ENCODE results near the gene MYOG.

MYOG gene

DNA sequence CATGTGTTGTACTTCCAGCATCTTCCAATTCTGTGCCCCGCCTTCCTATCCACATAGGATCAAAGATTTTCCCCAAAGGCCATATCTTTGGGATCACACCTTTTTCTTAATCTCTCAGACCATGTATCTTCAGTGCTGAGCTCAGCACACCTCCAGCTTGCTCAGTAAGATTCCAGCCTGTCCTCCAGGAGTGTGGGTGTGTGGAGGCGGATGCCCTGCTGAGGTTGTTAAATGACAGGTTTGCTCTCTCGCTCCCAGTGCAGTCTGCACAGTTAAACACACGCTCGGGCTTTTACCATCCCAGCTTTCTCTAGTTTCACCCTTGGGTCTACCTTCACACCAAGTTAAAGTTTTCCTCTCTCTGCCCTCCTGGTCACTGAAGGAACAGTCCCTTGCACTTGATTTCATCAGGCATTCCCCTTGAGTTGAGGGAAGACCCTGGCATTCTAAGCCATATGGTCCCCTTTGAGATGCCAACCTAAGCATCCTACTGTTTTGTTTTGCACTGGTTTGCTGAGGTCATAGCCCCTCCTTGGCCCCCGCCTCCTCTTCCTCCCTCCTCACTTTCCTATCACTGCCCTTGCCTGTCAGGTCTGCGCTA lies 13.7 kb downstream of the MYOG start:
- no peak for DNase-seq (ENCODE audit: low read depth)

DNA sequence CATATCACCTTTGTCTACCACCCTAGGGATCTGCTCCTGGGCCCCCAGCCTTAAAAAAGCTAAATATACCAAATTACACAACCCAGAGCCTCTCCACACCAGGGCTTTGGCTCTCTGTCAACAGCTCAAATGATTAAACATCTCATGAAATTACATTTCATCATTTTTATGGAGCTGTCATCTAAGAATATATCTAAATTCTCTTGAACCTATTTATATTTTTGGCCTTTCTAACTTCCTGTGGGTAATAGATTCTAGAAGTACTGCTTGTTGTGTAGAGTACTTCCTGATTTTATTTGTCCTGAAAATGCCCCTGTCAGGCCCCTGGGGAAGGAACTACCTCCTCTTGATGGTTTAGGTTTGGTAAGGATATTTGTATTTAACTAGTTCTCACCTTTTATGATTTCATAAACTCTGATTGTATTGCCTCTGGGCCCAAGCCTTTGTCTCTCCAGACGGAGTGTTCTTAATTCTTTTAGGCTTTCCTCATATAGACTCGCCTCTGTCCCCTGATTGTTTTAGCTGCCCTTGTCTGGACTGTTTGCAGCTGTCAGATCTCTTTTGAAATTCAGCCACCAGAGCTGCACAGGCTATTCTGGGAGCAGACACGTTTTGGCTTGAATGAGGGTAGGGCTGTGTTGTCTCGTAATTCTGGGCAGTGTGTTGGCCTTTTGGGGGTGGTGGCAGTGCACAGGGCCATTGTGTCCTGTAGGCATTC lies 16.6 kb downstream of the MYOG start:
- no peak for DNase-seq (ENCODE audit: low read depth)

DNA sequence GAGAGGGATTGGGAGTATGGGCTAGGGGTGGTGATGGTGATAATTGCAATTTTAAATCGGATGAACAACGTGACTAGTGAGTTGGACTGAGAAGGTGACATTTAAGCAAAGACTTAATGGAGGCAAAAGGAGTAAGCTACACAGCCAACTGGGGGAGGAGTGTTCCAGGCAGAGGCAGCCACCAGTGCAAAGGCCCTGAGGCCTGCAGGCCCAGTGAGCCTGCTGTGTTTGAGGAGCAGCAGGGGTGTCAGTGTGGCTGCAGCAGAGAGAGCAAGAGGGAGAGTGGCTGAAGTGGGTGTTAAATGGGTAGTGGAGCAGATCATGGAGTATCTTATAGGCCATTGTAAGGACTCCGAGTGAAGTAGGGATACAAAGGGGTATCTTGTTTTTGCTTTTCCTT lies 18.8 kb downstream of the MYOG start:
- DNase-seq (ENCODE audit: low read depth), result no peak

DNA sequence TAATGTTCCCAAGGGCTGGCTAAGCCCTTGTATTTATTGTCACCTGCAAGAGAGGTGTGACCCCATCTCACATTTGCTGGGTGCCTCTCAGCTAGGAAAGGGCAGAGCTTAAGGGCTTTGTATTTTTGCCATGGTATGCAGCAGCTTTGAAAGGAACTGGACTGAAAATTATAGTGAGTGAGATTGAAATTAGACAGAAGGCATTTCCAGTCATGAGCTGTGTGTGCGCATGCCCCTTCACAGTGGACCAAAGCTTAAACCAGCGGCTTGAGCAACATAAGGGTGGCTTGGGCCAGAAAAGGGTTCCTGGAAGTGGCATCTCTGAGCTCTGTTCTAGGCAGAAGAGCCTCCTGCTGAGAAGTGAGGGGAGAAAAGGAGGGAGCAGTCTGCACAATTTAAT lies 19.8 kb downstream of the MYOG start:
- no peak for DNase-seq (ENCODE audit: low read depth)

DNA sequence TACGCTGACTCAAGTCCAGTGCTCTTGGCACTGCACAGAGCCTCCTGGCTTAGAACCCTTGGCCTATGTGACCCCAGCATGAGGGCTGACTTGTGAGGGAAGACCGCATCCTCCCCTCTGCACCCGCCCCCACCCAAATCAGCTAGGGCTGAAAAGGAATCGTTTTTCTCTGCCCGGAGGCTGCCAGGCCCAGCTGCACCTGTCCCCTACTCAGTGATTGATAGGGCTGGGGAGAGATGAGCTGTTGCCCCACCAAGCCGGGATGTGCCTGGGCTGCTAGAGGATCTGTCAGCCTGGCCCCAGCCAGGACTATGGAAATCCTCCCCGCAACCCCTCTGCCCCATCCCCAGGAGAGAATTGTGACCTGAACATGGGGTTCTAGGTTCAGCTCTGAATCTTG lies 20.6 kb downstream of the MYOG start:
- no peak for DNase-seq (ENCODE audit: low read depth)

DNA sequence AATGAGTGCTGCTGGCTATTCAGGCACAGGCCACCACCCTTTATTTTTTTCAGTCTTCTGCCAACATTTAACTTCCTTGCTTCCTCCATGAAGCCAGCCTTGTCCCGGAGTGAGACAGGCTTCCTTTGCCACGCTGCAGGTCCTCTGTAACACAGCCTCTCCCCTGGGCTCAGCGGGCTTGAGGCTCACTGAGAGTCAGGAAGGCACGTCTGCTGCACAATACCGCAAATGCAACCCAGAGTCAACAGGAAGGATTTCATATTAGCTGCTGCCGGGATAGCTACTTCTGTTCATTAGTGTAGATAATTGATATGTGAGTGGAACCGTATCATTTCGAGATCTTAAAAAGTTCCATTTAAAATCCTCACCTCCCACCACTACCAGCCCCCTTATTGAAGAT lies 22.5 kb downstream of the MYOG start:
- DNase-seq (ENCODE audit: low read depth), result no peak

DNA sequence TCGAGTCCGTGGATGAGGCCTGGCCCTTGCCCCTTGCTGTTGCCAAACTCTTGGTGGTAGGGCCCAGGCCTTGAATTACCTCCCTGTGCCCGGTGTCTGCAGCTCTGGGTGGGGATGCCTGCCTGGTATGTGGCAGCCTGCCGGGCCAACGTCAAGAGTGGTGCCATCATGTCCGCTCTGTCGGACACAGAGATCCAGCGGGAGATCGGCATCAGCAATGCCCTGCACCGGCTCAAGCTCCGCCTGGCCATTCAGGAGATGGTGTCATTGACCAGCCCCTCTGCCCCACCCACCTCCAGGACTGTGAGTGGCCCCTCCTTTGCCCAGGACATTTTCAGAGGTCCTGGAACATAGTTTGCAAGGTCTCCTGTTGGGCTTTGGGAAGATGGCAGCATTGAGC lies 25.7 kb downstream of the MYOG start:
- no peak for DNase-seq (ENCODE audit: low read depth)

DNA sequence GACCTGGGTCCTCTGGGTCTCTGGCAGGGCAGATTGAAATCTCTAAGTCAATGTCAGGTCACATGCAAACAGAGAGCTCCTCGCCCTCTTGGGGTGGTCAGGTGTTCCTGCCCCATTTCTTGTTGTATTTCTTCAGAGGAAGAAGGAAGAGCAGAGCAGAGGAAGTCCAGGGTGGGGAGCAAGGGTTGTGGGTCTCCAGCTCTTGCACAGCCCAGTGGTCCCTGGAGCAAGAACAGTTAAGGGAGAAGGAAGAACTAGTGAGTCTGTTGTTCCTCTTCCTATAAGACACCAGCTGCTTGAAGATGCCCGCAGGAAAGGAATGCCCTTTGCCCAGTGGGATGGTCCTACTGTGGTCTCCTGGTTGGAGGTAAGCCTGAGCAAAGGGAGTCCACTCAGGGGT lies 26.3 kb downstream of the MYOG start:
- DNase-seq (ENCODE audit: low read depth), result no peak

DNA sequence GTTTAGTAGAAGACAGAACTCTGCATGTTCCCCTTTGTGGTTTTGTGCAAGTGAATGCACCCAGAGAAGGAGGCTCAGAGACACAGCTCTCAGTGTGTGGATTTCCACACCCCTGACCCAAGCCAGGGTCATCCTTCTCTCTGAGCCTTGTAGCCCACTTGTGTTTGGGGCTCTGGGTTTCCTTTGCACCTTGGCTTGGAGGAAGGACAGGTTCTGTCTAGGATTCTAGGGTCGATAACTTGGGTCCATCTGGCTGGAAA lies 27.2 kb downstream of the MYOG start:
- no peak for DNase-seq (ENCODE audit: low read depth)

DNA sequence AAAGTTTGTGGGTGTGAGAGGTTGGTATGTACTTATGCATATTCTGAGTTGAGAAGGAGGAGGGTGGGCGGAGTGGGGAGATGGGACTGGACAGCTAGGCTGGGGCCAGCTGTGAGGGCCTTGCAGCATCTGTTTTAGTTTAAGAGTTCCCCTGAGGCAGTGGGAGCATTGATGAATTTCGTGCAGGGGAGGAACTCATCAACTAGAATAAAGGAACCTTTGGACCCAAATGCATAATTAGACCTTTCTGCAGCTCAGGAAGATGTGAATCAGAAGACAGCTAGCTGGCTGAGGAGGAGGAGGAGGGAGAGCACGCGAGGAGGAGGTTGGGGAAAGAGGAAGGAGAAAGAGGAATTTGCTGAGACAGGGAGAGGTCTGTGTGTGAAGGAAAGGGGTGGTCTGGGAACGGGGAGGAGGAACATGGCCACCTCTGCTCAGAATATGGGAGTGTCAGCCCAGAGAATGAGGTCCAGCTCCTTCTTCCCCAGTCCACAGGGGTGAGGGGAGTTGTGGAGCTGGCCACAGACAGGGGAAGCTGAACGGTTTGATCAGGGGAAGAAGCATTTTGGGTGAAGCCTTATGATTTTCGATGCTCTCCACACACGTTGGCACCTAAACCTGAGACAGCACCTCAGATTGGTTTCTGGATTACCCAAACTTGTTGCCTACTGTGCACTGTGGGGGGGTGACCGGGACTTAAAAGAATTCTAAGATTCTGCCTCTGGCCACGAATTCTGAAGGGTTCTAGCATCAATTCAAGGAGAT lies 27.7 kb downstream of the MYOG start:
- DNase-seq (ENCODE audit: low read depth), result peak; percentile 24

DNA sequence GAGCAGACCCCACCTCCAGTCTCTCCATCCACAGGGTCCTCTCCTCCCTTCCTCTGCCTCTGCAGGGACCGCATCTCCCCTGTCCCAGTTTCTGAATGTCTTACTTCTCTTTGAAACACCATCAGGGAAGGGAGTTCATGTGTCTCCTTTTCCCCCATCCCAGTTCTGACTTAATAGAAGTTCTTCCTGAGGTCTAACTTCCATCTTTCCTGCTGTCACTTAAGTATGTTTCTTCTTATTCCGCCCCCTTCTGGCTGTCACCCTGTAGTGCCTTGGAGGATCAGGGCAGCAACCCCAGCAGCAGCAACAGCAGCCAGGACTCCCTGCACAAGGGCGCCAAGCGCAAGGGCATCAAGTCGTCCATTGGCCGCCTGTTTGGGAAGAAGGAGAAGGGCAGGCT lies 29.3 kb downstream of the MYOG start:
- no peak for DNase-seq (ENCODE audit: low read depth)

DNA sequence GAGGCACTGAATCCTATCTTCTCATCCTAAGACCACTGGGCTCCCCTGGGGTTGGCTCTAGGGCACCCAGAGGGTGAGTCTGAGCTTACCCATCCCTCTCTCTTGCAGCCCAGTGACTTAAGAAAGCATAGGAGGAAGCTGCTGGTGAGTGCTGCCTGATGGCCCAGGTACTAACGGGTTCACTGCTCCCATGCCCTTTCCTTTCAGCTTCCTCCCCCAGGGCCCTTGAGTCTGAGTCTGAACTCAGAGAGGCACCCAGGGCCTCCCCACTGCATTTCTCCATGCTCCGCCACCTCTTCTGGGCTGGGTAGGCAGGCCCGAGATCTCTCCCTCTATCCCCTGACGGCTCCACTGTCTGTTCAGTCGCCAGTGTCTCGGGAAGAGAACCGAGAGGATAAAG lies 29.8 kb downstream of the MYOG start:
- no peak for DNase-seq (ENCODE audit: low read depth)

DNA sequence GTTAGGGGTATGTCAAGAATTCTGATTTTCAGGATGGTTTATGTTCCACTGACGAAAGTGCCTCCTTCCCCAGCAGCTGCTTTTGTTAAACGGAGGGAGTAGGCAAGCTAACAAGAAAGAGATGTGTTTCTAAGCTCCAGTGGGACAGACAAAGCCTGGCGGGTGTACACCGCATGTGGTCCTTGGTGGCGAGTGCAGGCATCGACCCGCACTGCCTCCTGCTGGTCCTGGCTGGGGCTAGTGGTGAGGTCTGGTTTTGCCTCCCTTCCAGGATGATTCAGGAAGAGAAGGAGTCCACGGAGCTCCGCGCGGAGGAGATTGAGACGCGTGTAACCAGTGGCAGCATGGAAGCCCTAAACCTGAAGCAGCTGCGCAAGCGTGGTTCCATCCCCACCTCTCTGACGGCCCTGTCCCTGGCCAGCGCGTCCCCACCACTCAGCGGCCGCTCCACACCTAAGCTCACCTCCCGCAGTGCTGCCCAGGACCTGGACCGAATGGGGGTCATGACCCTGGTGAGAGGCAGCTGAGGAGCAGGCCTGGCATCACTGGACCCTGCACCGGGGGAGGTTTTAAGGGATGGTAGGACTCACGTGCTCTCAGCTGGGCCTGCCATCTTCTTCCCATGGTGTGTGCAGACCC lies 30.5 kb downstream of the MYOG start:
- no peak for DNase-seq (ENCODE audit: low read depth)

DNA sequence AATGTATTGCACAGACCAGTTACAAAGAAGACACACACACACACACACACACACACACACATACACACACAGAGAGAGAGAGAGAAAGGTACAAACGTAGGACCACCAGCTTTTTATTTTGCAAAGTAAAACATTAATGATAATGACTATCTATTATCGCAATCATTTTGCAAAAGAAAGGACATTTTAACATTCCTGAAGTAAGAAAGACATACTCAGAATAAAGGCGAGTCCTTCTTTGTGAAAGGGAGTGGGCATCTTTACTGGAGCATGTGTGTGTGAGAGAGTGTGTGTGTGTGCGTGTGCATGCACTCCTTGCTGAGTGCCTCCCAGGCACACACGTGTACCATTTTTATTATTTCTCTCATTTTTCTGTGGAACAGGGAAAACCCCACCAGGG lies 31.2 kb downstream of the MYOG start:
- DNase-seq (ENCODE audit: low read depth), result no peak

DNA sequence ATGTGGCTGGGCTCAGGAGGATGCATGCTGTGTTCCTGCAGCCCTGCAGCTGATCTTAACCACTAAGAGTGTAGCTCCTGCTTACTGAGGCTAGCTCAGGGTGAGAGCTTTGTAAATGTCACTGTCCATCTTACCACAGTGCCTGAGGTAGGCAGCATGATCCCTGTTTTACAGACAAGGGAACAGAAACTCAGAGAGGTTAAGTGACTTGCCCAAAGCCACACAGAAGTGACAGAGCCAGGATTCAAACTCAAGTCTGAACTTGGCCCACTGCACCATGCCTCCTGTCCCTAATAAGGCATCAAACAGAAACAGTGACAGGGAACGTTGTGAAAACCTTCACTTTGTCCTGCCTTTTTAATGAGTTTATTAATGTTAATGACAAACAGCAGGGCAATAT lies 31.6 kb downstream of the MYOG start:
- no peak for DNase-seq (ENCODE audit: low read depth)

DNA sequence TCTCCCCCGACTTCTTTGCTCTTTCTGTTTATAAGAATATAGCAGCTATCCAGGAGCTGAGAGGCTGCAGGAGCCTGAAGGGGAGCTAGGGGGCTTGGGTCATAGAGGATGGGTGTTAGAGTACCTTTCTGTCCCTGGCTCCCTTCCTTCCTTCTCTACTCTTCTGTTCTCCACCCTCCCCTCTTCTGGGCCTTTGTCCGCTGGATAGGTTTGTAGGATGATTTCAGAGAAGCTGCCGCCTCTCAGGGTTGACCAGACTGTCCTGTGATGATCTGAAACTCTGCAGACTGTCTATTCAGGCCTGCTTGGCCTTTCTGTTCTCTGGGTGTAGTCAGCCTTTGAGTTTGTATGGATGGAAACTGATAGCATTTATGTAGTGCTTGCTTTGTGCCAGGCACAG lies 33.2 kb downstream of the MYOG start:
- no peak for DNase-seq (ENCODE audit: low read depth)

DNA sequence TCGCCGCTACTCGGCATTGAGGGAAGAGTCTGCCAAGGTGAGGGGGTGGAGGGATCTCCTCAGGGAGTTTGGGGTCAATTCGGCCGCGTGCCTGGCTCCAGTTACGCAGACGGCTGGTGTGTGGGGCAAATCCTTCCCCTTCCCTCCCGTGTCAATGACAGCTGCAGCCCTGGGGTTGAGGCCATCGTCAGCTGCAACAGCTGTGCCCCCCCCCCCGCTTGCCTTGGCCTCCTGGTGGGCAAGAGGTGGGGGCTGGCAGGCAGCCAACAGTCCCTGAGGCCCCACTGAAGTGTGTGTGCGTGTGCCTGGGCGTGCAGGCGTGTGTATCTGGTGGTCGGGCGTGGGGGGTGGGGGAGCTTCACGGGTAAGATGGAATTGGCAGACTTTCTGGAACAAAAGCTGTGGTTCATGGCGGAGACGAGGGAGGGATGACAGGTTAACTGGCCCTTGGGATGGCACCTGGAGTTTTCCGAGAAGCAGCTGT lies 33.9 kb downstream of the MYOG start:
- DNase-seq (ENCODE audit: low read depth), result no peak

DNA sequence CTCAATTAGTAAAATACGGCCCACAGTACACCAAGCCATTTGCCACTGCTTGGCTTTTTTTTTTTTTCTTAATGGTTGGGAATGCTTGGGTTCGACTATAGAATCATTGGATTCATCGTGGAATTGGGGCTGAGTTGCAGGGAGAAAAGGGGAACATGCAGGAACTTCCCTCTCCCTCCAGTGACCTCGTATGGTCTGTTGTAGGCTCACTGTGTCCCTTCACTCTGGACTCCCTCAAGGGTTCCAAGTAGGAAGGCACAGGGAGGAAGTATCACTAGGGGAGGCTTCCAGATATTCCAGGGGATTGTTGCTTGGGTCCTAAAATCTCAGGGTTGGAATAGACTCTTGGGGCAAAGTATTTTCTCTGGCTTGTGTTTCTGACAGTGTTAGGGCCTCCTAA lies 35.0 kb downstream of the MYOG start:
- DNase-seq (ENCODE audit: low read depth), result no peak

DNA sequence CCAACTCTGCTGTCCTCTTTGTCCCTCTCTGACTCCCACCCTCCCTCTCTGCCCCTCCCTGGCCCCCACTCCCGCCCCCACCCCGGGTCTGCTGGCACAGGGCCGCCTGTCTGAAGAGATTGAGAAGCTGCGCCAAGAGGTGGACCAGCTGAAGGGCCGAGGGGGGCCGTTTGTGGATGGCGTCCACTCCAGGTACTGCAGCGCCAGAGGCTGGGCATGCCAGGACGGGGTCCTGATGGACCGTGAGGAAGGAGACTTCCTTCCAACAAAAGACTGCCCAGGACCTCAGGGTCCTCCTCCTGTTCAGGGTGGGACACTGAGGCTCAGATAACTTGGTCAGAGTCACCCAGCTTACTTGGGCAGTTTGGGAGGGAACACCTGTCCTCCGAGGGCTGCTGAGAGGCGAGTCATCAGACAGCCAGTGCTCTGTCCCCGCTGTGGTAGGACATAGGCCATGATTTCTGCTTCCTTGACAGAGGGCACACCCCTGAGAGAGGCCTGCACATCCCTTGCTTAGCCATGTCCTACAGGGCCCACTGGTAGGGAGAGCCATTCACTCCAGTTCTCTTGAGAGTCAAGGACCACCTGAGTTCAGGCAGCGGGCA lies 36.1 kb downstream of the MYOG start:
- no peak for DNase-seq (ENCODE audit: low read depth)

DNA sequence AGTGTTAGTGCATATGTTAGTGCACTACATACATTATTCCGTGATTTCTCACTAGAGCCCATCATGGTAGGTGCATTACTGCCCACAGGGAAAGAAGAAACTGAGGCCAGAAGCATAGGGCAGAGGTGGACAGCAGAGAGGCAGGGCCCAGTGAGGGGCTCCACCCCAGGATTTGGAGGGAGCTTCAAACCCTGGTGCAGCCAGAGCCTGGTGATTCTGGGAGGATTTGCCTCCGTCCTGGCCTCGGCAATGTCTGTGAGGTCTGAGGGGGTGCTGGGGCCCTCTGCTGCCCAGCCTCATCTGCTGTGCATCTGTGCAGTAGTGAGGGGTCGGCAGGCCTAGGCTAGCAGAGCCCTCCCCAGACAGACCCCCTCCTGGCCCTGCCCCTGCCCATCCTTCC lies 36.7 kb downstream of the MYOG start:
- DNase-seq (ENCODE audit: low read depth), result no peak

DNA sequence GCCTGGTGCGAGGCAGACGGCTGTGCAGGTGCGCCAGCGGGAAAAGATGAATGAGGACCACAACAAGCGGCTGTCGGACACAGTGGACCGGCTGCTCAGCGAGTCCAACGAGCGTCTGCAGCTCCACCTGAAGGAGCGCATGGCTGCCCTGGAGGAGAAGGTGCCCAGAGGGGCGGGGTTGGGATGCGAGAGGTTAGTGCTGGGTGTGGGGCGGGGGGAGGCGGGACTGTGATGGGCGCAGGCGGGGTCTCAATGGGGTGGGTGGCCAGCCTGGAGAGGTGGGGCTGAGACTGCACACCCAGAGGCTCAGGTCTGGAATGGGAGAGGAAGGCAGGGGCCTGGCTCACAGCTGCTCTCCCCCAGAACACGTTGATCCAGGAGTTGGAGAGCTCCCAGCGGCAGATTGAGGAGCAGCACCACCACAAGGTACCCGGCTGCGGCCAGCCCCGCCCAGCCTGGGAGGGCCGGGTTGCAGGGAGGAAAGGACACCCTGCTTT lies 37.2 kb downstream of the MYOG start:
- no peak for DNase-seq (ENCODE audit: low read depth)

DNA sequence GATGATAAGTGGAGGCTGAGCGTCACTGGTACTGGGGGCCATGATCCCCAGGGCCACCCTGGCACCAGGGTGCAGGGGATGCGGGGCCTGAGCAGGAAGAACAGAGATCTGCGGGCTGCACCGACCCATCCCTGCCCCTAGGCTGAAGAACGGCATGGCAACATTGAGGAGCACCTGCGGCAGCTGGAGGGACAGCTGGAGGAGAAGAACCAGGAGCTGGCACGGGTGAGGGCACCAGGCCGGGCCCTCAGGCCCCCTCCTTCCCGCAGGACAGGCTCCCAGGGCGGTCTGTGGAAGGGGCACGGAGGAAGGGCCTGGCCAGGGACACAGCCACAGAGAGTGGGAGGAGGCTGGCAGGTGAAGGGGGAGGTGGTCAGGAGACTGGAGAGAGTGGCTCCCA lies 37.7 kb downstream of the MYOG start:
- no peak for DNase-seq (ENCODE audit: low read depth)

Measured in fibroblast of the conjunctiva (primary cell).